Dedifferentiated amniotic fluid mesenchymal stem cell (primary cell): ENCODE measurements around the gene USP5.

ENCODE experiments used
- DNase-seq: peaks from one replicate; pipeline ENCODE4 v3.0.0-alpha.2; 2016; ENCODE audit errors: extremely low spot score

USP5 gene, protein sequence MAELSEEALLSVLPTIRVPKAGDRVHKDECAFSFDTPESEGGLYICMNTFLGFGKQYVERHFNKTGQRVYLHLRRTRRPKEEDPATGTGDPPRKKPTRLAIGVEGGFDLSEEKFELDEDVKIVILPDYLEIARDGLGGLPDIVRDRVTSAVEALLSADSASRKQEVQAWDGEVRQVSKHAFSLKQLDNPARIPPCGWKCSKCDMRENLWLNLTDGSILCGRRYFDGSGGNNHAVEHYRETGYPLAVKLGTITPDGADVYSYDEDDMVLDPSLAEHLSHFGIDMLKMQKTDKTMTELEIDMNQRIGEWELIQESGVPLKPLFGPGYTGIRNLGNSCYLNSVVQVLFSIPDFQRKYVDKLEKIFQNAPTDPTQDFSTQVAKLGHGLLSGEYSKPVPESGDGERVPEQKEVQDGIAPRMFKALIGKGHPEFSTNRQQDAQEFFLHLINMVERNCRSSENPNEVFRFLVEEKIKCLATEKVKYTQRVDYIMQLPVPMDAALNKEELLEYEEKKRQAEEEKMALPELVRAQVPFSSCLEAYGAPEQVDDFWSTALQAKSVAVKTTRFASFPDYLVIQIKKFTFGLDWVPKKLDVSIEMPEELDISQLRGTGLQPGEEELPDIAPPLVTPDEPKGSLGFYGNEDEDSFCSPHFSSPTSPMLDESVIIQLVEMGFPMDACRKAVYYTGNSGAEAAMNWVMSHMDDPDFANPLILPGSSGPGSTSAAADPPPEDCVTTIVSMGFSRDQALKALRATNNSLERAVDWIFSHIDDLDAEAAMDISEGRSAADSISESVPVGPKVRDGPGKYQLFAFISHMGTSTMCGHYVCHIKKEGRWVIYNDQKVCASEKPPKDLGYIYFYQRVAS

GRCh38 chr12:6851921-6852650 lies at the start of gene USP5:
Gene USP5, plus strand, starts transcription at chr12:6852150. Its CDS starts 30 bp downstream, at chr12:6852180.
- peak; percentile 100 for DNase-seq

GRCh38 chr12:6807170-6807569 lies 44.8 kb upstream of the USP5 start:
- DNase-seq: no peak

DNA sequence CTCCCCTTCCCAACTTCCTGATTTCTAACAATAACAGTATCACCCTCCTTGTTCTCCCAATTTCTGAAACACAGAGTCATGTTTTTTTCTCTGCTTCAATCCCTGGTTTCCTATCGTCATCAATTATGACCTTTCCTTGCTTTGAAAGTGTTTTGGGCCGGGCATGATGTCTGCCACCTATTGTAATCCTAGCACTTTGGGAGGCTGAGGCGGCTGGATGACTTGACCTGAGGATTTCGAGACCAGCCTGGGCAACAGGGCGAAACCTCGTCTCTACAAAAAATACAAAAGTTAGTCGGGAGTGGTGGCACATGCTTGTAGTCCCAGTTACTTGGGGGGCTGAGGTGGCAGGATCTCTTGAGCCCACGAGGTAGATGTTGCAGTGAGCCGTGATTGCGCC lies 42.9 kb upstream of the USP5 start:
- DNase-seq: no peak

DNA sequence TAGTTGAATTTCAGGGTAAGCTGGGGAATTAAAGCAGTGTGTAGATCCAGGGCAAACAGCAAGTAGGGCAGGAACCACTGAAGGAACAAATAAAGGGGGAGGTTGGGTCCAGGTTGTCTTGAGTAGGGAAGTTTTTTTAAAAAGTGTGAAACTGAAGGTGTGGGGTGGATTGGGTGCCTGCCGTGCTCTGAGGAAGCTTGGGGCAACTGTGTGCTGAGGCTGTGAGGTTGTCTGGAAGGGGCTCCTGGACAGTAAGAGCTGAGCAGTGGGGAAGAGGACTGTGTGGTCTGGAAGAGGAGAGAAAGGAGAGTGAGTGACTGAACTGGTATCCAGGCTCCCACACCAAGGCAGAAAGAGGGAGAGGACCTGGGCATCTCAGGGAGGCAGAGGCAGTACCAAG lies 41.2 kb upstream of the USP5 start:
- no peak for DNase-seq

DNA sequence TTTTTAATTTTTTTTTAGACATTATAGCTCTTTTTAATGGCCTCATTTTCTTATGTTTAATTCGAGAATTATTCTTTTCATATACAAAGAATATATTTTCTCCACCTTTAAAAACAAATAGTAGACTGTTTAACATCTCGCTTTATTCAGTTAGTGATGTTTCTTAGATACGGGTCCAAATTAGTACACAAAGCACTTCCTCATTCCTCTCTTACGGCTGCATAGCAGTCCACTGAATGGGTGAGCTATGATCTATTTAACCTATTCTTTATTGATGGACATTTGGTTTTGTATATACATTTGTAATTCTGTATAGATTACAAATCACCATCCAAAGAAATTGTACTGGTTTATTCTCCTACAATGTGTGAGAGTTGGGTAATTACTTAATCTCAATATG lies 38.6 kb upstream of the USP5 start:
- DNase-seq: no peak

GRCh38 chr12:6816598-6816997 lies 35.4 kb upstream of the USP5 start:
- no peak for DNase-seq

DNA sequence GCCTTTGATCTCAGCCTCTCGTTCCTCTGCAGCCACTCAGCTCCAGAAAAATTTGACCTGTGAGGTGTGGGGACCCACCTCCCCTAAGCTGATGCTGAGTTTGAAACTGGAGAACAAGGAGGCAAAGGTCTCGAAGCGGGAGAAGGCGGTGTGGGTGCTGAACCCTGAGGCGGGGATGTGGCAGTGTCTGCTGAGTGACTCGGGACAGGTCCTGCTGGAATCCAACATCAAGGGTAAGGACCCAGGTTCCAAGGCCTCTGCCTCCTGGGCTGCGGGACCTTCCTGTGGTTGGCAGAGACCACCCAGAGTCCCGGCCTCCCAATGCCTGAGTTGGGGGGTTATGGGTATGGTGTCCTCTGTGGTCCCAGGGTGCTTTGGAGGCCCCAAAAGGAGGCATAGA lies 34.9 kb upstream of the USP5 start:
- DNase-seq: no peak

- no peak for DNase-seq
These were observed 34.2 kb upstream of the USP5 start for GRCh38 chr12:6817662-6818157.

GRCh38 chr12:6818222-6818621 lies 33.7 kb upstream of the USP5 start:
- DNase-seq: no peak

DNA sequence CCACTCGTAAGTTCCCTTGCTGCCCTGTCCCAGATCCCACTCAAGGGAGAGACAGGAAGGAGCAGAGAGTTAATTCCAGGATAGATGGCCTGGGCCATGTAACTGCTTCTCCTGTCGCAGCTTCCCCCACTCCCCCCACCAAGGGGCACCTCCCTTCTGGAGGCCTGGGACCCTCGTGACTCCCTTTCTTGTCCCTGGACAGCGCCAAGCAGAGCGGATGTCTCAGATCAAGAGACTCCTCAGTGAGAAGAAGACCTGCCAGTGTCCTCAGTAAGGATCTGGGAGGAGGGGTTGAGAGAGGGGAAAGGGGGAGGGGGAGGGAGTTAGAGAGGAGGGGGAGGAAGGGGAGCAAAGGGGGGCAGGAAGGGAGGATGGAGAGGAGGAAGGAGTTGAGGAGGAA lies 33.3 kb upstream of the USP5 start:
- no peak for DNase-seq

GRCh38 chr12:6819106-6820030 lies 32.6 kb upstream of the USP5 start:
- no peak for DNase-seq

DNA sequence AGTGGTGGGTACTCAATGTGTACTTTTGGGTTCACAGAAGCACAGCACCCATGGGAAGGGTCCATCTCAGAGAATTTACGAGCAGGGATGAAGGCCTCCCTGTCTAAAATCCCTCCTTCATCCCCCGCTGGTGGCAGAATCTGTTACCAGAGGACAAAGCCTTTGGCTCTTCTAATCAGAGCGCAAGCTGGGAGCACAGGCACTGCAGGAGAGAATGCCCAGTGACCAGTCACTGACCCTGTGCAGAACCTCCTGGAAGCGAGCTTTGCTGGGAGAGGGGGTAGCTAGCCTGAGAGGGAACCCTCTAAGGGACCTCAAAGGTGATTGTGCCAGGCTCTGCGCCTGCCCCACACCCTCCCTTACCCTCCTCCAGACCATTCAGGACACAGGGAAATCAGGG lies 31.8 kb upstream of the USP5 start:
- no peak for DNase-seq

DNA sequence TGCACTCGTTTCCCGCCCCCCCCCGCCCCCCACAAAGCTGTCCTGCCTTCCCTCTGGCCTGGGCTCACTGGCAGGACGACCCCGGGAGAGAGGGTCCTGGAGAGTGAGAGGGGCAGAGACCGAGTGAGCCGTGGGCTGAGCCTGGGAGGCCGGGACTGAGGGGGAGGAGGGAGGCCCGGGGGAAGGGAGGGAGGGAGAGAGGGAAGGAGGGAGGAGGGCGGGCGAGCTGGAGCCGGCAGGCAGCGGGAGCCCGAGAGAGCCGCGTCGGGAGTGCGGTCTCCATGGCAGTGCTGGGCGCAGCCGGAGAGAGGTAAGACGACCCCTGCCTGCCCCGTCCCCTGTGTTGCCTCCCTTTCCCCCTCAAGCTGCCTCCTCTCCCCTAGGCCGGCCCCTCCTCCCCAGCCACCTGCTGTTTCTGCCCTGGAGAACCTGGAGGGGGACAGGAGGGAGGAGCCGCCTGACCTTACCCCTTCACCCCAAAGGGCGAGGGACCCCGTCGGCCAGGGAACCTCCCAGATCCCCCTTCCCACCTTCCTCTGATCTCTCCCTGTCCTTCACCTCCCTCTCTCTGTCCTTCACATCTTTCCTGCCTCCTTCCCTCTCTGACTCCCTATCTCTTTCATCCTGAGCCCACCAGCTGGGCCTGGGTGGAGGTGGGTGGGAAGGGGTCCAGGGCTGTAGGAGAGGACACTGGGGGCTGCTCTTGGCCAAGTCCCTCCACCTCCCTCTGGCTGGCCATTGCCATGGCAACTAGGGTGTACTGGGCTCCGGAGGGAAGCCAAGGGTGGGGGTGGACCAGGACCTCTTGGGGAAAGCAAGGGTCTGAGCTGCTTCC lies 30.1 kb upstream of the USP5 start, which contains the start of gene GPR162:
Gene GPR162, plus strand, starts transcription at position 231 of the 835 bp plus-strand sequence. CDS start 2,078 bp downstream, outside the sequence.
- peak; percentile 27 for DNase-seq

DNA sequence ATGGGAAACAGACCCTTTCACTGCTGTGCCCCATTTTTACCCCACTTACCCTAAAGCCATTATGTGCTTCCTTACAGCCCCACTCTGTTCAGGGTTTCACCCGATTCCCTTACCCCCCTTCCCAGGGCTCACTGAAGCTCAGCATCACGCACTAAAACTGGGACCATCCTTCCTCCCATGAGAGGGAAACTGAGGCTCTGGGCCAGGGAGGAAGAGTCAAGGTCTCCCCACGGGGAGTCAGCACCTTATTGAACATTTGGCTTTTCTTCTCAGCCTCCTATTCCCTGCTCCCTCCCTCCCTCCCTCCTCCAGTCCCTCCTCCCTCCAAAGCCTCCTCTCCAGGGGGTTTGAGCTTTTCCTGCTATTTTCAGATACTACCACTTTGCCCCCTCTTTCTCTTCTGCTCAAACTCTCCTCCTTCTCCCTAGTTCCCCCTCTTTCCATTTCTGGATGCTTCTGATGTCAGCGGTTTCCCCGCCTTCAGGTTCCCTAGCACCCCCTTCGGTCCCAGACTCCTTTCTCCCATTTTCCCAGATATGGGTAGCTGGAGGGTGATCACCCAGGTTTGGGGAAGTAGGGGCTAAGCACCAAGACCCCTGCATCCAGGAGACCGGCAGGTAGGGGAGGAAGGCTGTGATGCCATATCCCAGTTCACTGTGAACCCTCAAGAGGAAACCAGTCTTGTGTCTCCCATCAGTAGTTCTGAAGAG lies 29.4 kb upstream of the USP5 start:
- DNase-seq: no peak

DNA sequence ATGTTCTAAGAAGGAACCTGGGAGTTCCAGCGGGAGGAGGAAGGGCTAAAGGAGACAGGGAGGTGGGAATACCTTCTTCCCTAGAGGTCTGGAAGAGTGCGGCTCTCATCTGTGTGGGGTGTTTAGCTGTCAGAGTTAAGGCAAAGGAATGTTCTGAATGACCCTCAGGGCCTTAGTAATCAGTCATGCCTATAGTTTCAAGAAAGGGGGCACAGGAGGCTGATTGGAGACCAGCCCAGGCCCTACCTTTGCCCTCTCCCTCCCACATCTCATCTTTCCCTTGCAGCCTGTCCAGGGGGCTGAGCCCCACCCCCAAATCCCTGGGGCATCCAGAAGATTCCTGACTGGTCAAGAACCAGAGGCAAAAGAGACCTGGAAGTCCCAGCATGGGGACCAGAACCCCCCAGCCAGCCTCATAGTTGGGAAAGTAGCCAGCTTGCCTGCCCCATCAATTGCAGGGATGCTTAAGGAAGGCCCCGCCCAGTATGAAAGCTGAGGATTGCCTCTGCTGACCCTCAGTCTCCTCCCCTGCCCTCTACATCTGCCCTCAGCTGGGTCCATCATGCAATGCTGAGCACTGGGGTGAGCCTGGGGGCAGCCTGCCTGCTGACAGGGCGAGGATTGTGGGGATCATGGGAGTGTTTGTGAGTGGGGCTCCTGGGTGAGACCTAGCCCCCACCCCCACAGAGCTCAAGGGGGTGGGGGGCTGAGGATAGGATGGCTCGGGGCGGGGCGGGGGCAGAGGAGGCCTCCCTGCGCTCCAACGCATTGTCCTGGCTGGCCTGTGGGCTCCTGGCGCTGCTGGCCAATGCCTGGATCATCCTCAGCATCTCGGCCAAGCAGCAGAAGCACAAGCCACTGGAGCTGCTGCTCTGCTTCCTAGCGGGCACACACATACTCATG lies 28.5 kb upstream of the USP5 start:
- no peak for DNase-seq

DNA sequence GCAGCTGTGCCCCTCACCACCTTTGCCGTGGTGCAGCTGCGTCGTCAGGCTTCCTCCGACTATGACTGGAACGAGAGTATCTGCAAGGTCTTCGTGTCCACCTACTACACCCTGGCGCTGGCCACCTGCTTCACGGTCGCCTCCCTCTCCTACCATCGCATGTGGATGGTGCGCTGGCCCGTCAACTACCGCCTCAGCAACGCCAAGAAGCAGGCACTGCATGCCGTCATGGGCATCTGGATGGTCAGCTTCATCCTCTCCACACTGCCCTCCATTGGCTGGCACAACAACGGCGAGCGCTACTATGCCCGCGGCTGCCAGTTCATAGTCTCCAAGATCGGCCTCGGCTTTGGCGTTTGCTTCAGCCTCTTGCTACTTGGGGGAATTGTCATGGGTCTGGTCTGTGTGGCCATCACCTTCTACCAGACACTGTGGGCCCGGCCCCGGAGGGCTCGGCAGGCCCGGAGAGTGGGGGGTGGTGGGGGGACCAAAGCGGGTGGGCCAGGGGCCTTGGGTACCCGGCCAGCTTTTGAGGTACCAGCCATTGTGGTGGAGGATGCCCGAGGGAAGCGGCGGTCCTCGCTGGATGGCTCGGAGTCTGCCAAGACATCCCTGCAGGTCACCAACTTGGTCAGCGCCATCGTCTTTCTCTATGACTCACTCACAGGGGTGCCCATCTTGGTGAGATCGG lies 27.7 kb upstream of the USP5 start:
- no peak for DNase-seq

GRCh38 chr12:6824901-6825381 lies 27.0 kb upstream of the USP5 start:
- DNase-seq: no peak
